ENCODE results near the gene PCSK5.
"Not testable (repeated sequence)": the region's sequence is repeated elsewhere in the genome, so short reads cannot be mapped to it uniquely, and the experiment has no call there.

Gene PCSK5

DNA sequence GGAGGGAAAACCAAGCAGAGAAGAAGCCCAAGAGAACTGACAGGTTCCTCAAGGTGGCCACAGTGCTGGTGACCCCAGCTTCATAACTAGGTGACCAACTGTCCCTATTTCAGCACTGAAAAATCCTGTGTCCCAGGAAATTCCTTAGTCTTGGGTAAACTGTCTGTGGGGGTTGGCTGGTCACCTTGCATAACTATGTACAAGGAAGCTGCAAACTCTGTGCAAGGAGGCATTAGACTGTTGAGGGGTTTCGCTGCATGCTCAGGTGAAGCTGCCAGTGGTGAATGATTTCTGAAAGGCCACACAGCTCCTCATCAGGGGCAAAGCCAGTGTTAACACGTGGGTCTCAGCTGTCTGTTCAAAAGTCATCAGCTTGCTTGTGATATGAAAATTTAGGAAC, 36.9 kb downstream of the PCSK5 start:
- no peak for DNase-seq

GRCh38 chr9:75930190-75930589, 39.7 kb downstream of the PCSK5 start:
- DNase-seq, result no peak

DNA sequence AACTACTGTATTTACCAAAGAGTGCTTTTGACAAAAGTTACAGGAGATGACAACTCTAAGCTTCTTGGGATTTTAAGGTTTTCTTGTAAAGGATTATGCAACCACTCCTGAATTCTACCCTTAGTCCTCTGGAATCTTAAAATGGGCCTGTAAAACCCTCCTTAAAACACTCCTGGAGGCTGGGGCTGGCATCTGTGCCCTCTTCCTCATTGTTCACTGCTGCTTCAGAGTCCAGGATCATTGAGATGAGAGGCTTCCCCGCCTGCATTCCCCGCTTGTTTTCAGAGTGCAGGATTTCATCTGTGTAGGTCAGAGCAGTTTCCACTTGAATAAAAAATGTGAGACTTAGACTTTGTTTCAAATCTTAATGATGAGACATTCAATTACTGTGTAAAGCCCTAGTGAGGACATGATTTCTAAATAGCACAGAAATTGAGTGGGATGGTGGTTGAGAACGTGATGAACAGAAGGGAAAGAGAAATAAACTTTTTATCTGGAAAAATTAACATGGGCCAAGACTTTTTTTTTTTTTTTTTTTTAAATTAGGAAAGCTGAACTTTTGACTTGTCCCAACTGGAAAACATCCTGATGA, 40.4 kb downstream of the PCSK5 start:
- no peak for DNase-seq

DNA sequence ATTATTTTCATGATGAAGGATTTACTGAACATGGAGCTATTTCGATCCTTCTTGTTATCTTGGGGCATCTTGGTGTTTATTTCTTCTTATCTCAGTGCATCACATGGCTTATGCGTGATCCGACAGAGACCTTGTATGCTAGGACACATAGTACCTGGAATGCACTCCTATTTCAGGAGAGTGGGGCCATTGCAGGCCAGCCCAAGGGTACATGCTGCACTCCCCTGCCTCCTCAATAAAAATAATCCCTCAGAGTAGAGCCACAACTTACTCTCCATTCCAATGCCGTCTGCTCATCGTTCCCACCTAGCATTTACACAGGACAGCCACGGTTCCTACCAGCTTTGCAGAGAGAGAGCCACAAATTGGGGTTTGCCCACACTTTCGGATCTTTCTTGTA, 43.5 kb downstream of the PCSK5 start:
- no peak for DNase-seq

DNA sequence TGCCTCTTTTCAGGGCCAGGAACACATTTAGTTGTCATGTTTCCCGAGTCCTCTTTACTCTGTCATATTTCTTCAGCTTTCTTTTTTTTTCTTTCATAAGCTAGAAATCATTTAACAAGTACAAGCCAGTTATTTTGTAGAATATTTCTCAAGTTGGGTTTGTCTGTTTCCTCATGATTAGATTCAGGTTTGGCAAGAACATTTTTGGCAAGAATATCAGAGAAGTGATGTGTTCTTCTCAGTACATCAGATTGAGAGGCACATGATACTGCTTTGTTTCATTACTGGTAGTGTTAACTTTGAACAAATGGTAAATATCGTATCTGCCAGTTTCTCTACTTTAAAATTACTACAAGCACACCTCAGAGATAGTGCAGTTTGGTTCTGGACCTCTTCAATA, 45.1 kb downstream of the PCSK5 start:
- no peak for DNase-seq

DNA sequence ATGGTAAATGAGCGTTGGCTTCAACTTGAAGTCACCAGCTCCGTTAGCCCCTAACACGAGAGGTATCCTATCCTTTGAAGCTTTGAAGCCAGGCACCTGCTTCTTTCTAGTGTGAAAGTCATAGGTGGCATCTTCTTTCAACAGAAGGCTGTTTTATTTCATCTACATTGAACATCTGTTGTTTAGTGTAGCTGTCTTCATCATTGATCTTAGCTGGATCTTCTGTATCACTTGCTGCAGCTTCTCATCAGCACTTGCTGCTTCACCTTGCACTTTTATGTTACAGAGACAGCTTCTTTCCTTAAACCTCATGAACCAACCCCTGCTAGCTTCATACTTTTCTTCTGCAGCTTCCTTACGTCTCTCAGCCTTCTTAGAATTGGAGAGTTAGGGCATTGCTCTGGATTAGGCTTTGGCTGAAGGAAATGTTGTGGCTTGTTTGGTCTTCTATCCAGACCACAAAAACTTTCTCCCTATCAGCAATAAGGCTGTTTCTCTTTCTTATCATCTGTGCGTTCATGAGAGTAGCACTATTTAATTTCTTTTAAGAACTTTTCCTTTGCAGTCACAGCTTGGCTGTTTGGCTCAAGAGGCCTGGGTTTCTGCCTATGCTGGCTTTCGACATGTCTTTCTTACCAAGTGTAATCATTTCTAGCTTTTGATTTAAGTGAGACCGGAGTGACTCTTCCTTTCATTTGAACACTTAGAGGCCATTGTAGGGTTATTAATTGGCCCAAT, 47.2 kb downstream of the PCSK5 start:
- no peak for DNase-seq

DNA sequence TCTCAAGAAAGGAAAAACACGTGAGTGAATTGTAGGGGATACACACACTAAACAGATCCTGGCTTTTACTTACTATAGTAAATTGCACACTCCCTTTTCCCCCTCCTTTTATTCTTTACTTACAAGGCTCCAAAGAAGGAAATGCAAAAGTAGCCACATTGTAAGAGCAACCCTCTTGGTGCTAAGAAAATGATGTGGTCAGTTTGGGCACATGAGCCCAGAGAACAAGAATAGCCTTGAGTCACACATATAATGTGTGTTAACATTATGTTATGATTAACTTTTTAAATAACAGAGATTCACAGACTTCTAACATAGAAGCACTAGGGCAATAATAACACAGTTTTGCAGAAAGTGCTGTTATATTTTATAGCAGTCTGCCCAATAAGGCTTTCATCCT, 48.5 kb downstream of the PCSK5 start:
- no peak for DNase-seq

DNA sequence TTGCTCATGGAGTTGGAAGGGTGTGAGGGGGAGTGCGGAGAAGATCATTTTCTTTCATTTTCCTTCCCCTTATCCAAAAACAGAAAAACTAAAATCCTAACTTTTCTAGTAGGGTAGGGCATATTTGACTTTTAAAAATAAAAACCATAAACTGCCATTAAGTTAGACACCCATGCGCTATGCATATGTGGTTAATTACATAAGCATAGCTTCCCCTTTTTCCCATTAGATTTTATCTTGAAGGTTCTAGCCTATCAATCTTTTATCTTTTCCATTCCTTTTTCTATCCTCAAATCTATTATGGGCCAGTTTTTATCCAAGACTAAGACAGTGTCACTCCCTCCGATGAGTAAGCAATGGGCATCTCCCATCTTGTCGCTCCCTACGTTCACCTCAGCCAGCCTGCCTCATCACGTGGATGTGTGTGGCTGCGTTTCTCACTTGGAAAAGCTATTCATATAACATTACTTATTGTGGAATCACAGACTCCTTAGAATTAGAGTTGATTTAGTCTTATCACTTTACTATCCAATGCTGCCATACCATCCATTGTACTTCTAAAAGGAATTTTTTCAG, 49.2 kb downstream of the PCSK5 start:
- DNase-seq, result no peak

DNA sequence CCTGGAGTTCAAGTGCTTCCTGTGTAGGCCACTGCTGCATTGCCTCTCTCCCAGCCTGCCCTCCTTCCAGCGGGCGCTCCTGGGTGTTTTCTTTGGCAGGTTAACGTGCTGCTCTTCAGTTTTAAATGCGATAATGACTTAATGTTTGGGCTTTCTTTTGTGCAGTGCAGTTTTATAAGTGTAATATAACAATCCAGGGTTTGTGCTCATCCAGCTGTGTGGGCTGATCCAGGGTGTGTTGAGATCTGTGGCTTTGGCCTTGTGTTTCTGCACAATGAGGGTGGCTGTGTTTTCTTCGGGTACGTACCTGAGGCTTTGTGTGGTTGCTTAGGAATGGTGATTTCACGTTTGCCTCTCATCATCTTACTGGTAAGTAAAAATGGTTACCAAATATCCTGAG, 50.6 kb downstream of the PCSK5 start:
- no peak for DNase-seq

DNA sequence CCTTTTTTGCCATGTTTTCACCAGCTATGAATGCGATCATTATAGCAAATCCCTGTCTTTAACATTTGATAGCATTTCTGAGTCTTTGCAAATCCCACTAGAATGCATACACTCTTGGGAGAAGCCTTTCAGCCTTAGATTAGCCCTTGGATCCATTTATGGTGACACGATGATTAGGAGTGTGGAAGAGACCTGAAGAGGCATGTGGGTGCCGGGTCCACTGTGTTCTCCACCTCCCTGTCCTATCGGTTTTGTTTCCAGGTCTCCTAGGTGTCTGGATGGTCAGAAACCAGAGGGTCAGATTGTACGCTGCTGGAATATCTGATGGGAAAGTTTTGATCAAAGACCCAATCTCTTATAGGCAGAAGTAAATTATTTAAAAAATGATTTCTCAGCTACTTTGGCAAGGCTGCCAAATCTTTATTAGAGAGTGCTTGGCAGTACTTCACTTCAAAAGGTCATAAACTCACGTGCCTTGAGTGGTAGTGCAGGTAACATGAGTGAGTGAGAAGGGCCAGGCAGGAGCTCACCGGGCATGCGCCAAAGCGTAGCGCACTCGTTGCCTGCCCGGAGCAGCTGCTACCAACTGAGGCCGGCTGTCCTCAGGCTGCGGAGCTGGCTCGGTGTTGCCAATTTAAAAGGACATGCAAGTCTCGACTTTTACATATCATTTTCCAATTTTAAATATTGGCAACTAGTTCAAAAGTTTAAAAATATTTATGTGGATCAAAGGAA, 51.3 kb downstream of the PCSK5 start:
- no peak for DNase-seq

GRCh38 chr9:75946766-75947165, 56.3 kb downstream of the PCSK5 start:
- no peak for DNase-seq

DNA sequence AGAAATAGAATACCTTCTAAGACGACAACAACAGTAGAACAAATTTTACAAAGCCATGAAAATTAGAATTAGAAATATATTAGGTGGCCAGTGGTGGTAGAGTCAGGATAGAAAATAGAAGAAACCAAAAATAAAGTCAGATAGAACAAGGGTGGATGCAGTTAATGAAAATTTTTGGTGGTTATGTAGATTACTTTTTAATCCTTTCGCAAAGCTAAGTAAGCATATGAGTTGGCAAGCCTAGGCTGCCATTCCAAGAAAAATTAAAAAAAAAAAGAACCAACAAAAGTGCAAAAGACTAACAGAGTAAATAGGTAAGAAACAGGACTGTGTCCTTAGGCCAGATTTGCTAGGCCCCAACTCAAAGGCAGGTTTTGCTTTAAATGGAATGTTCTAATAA, 56.8 kb downstream of the PCSK5 start:
- no peak for DNase-seq

DNA sequence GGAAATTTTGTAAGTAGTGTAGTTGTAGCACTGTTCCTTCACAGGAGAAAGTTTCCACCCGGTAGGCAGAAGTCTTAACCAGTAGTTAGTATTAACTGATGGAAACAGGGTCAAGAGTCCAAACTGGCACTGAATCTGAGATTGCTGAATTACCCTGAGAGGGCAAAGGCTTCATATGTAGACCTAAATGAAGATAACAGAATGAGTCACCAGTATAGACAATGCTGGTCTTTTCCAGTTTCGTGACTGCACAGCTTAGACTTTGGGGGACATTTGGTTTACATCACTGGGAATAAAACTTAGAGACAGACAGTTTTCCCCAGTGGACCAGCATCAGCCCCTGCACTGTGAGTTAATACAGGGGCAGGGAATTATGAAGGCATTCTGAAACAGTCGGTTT, 60.5 kb downstream of the PCSK5 start:
- no peak for DNase-seq

GRCh38 chr9:75953218-75953617, 62.7 kb downstream of the PCSK5 start:
- no peak for DNase-seq

- no peak for DNase-seq
These were observed 65.7 kb downstream of the PCSK5 start for GRCh38 chr9:75956161-75956560.

DNA sequence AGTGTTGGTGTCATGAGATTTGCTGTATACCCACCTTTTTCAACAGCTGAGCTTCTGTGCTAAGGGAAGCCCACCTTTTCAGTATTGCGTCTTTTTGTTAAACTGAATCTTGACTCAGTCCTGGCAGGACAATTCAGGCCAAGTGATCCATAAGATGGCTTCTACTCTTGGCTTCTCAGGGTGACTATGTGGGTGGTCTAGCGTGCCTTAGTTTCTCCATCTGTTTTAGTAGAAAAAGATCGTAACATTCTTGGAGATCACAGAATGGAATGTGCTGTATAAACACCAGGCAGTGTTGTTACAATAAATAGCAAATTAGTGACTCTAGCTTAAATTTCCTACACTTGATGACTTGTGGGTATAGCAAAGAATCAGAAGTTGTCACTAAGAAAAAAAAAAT, 66.6 kb downstream of the PCSK5 start:
- no peak for DNase-seq

- no peak for DNase-seq
These were observed 67.8 kb downstream of the PCSK5 start for GRCh38 chr9:75958226-75958625.

- no peak for DNase-seq
These were observed 70.1 kb downstream of the PCSK5 start for GRCh38 chr9:75960551-75960950.

DNA sequence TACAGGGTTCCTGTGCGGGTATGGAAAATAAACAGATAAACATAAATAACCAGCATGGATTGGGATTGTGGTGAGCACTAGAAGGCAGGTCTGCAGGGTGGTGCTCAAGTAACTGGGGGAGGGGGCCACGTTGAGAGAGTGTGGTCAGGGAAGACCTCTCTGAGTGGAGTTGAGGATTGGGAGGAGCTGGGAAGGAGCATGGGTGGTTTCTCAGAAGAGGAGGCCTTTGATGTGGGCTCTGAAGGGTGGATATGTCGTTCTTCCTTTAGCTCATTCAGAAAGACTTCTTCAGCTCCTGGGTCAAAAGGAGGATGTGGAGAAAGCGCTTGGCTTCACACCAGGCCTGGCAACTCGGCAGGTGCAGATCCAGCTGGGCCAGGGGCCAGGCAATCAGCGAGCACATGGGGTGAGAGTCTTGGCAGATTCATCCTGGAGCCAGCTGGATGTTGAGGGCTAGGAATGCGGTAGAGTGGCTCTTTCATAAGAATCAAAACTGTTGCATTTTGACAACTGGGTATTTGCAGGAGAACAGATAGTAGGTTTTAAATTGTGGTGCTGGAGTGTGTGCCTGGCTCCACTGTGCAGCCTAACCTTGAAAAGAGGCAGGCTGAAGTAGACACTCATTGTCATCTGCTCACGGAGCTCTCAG, 71.7 kb downstream of the PCSK5 start:
- no peak for DNase-seq

GRCh38 chr9:75962662-75963036, 72.2 kb downstream of the PCSK5 start:
- DNase-seq, result no peak

DNA sequence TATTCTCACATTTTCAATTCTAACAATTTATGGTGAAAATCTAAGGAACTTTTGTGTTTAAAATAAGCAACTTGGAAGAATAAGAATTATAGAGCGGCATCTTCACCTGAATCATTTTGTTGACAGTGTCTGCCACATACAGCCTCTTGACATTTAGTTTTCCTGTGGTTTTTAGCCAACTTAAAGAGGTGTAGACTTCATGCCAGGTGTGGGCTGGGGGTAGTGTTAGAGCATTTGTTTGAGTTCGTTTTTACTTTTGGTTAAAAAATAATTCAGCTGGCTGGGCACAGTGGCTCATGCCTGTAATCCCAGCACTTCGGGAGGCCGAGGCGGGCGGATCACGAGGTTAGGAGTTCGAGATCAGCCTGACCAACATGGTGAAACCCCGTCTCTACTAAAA, 72.8 kb downstream of the PCSK5 start:
- not testable (repeated sequence) for DNase-seq

DNA sequence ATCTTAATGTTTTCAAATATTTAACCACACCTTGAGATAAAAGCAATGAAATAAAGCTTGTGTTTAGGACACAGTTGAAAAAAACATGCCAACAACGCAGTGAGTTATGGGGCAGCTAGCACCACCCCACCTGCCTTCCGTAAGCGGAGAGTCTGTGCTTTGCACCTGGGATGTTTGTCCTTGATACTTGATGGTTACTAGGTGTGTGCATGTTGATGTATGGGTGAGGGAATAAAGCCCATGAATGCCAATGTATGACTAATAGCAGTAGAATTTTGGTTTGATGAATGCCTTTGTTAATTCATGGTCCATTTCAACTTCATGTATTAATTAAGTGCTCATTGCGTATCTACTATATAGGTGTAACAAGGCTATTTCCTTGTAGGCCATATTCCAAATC, 74.0 kb downstream of the PCSK5 start:
- DNase-seq, result no peak

DNA sequence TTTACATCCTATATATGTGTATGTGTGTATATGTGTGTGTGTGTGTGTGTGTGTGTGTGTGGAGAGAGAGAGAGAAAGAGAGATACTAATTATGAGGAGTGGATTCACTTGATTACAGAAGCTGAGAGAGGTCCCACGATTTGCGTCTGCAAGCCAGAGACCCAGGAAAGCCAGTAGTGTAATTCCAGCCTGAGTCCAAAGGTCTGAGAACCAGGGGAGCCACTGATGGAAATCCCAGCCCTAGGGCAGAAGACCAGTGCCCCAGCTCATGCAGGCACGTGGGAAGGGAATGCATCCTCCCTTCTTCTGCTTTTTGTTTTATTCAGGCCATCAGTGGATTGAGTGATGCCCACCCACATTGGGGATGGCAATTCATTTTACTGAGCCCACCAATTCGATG, 74.8 kb downstream of the PCSK5 start:
- no peak for DNase-seq

DNA sequence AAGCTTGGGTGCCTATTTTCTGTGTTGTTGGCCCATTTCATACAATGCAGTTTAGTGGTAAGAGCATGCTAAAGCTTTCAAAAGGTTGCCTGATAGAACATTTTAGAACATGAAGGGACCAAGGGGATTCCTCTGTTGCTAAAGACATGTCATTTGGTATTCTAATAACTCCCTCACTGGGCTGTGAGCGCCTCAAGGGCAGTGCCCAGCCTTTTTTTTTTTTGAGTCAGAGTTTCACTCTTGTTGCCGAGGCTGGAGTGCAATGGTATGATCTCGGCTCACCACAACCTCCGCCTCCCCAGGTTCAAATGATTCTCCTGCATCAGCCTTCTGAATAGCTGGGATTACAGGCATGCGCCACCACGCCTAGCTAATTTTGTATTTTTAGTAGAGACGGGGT, 77.1 kb downstream of the PCSK5 start:
- DNase-seq, result no peak

All from GOT3 (cell line).